Measurements from ENCODE around the gene MYL7. TPM values are rescaled to one million over a fixed set of nuclear protein-coding genes. Genes with fewer than 3 reads are reported as not detected.
A peak's percentile ranks its signal among the peaks of the same experiment; 100 is the strongest.

MYL7 gene
- total RNA-seq, 2 experiments from 2014 or later: not detected

GRCh38 chr7:44104860-44105771 is 36.0 kb downstream of the MYL7 start:
- Mint-ChIP-seq H3K4me1 (peaks cover 12% of the 10 kb centered on the region), H3K27ac (peak overlapping the region; percentile 43), H3K36me3 (ENCODE audit: low read depth) (peaks cover 3% of the 10 kb centered on the region), H3K27me3 (peaks cover 4% of the 10 kb centered on the region), H3K9me3 (ENCODE audit: low read depth) (no peaks in the 10 kb centered on the region), H3K4me3 (peak overlapping the region; percentile 76)
- CTCF ChIA-PET: interaction anchor here (0.6 kb wide), 2 partner anchors 89 to 379 kb away, joined by 3 read pairs; no protein-coding TSS in a partner anchor
- POLR2A ChIA-PET: no interaction called here
- peak; percentile 36 for DNase-seq
- peak; percentile 39 for ATAC-seq
- intact Hi-C loops (cut with DNase I, micrococcal nuclease): loop anchor here in 1 of 2 experiments (1.0 to 2.0 kb wide), 2 partner anchors 18 to 22 kb away; partner anchors contain the start of genes POLD2 and POLM

GRCh38 chr7:44103923-44104859 is 36.9 kb downstream of the MYL7 start, which contains the start of gene AEBP1:
AEBP1 (plus strand) TSS chr7:44104345; CDS start chr7:44104666, 321 bp downstream.
- peaks cover 3% of the 10 kb centered on the region for H3K36me3 Mint-ChIP-seq (ENCODE audit: low read depth)
- peaks cover 4% of the 10 kb centered on the region for H3K27me3 Mint-ChIP-seq
- peak within 1 kb of the TSS; percentile 43 for H3K27ac Mint-ChIP-seq
- DNase-seq: peak; percentile 59
- H3K4me3 Mint-ChIP-seq: peak within 1 kb of the TSS; percentile 76
- H3K4me1 Mint-ChIP-seq: peaks cover 12% of the 10 kb centered on the region
- intact Hi-C loops (cut with DNase I, micrococcal nuclease): loop anchor here in 1 of 2 experiments (1.0 to 2.0 kb wide), 2 partner anchors 19 to 21 kb away; partner anchors contain the start of genes POLD2 and POLM
- peak; percentile 68 for ATAC-seq
- ChIA-PET CTCF (no interaction called here), POLR2A (no interaction called here)
- no peaks in the 10 kb centered on the region for H3K9me3 Mint-ChIP-seq (ENCODE audit: low read depth)

GRCh38 chr7:44103566-44103922 is 37.6 kb downstream of the MYL7 start:
- Mint-ChIP-seq H3K27ac (no peak overlapping the region), H3K36me3 (ENCODE audit: low read depth) (peaks cover 3% of the 10 kb centered on the region), H3K4me3 (peak overlapping the region; percentile 58), H3K4me1 (peaks cover 12% of the 10 kb centered on the region), H3K9me3 (ENCODE audit: low read depth) (no peaks in the 10 kb centered on the region), H3K27me3 (peaks cover 4% of the 10 kb centered on the region)
- intact Hi-C loops (cut with DNase I, micrococcal nuclease): no loop called here
- POLR2A ChIA-PET: no interaction called here
- DNase-seq: no peak
- ATAC-seq: no peak
- CTCF ChIA-PET: interaction anchor here (1.3 kb wide), 1 partner anchor 22 kb away, joined by 3 read pairs; no protein-coding TSS in a partner anchor

- H3K27ac Mint-ChIP-seq: no peak overlapping the region
Measured at GRCh38 chr7:44102846-44103565, 38.1 kb downstream of the MYL7 start.

GRCh38 chr7:44101966-44102845 is 38.9 kb downstream of the MYL7 start:
- POLR2A ChIA-PET: no interaction called here
- peaks cover 3% of the 10 kb centered on the region for H3K36me3 Mint-ChIP-seq (ENCODE audit: low read depth)
- DNase-seq (no peak), ATAC-seq (no peak)
- CTCF ChIA-PET: interaction anchor here (1.3 kb wide), 1 partner anchor 24 kb away, joined by 3 read pairs; no protein-coding TSS in a partner anchor
- intact Hi-C loops (cut with DNase I, micrococcal nuclease): no loop called here
- no peak overlapping the region for H3K27ac Mint-ChIP-seq
- H3K9me3 Mint-ChIP-seq (ENCODE audit: low read depth): no peaks in the 10 kb centered on the region
- peaks cover 18% of the 10 kb centered on the region for H3K4me1 Mint-ChIP-seq
- peaks cover 4% of the 10 kb centered on the region for H3K27me3 Mint-ChIP-seq
- no peak overlapping the region for H3K4me3 Mint-ChIP-seq

More at GRCh38 chr7:44102846-44103565, 38.1 kb downstream of the MYL7 start:
- no peak for ATAC-seq
- intact Hi-C loops (cut with DNase I, micrococcal nuclease): no loop called here
- no peak for DNase-seq
- CTCF ChIA-PET: interaction anchor here (1.3 kb wide), 1 partner anchor 23 kb away, joined by 3 read pairs; no protein-coding TSS in a partner anchor
- POLR2A ChIA-PET: no interaction called here
- peak overlapping the region; percentile 58 for H3K4me3 Mint-ChIP-seq
- H3K4me1 Mint-ChIP-seq: peaks cover 12% of the 10 kb centered on the region
- peaks cover 4% of the 10 kb centered on the region for H3K27me3 Mint-ChIP-seq
- H3K36me3 Mint-ChIP-seq (ENCODE audit: low read depth): peaks cover 3% of the 10 kb centered on the region
- no peaks in the 10 kb centered on the region for H3K9me3 Mint-ChIP-seq (ENCODE audit: low read depth)

GRCh38 chr7:44101303-44101965 is 39.7 kb downstream of the MYL7 start:
- peaks cover 3% of the 10 kb centered on the region for H3K36me3 Mint-ChIP-seq (ENCODE audit: low read depth)
- ChIA-PET CTCF (no interaction called here), POLR2A (no interaction called here)

GRCh38 chr7:44100458-44101302 is 40.5 kb downstream of the MYL7 start:
- Mint-ChIP-seq H3K27me3 (peaks cover 4% of the 10 kb centered on the region), H3K4me3 (no peak overlapping the region), H3K36me3 (ENCODE audit: low read depth) (no peaks in the 10 kb centered on the region), H3K9me3 (ENCODE audit: low read depth) (no peaks in the 10 kb centered on the region), H3K27ac (no peak overlapping the region), H3K4me1 (peaks cover 21% of the 10 kb centered on the region)
- POLR2A ChIA-PET: no interaction called here
- DNase-seq: no peak
- intact Hi-C loops (cut with DNase I, micrococcal nuclease): no loop called here
- ATAC-seq: no peak
- CTCF ChIA-PET: no interaction called here

More at GRCh38 chr7:44101303-44101965, 39.7 kb downstream of the MYL7 start:
- intact Hi-C loops (cut with DNase I, micrococcal nuclease): no loop called here
- DNase-seq: no peak
- H3K4me1 Mint-ChIP-seq: peaks cover 25% of the 10 kb centered on the region
- H3K27ac Mint-ChIP-seq: no peak overlapping the region
- H3K4me3 Mint-ChIP-seq: no peak overlapping the region
- no peaks in the 10 kb centered on the region for H3K9me3 Mint-ChIP-seq (ENCODE audit: low read depth)
- ATAC-seq: no peak
- H3K27me3 Mint-ChIP-seq: peaks cover 4% of the 10 kb centered on the region

GRCh38 chr7:44099669-44100068 is 41.5 kb downstream of the MYL7 start:
- H3K36me3 Mint-ChIP-seq (ENCODE audit: low read depth): no peaks in the 10 kb centered on the region
- no peak overlapping the region for H3K4me3 Mint-ChIP-seq
- POLR2A ChIA-PET: no interaction called here
- ATAC-seq (no peak), DNase-seq (no peak)
- CTCF ChIA-PET: interaction anchor here (2.7 kb wide), 1 partner anchor 10 kb away, joined by 7 read pairs; no protein-coding TSS in a partner anchor
- H3K4me1 Mint-ChIP-seq: peaks cover 15% of the 10 kb centered on the region
- intact Hi-C loops (cut with DNase I, micrococcal nuclease): no loop called here
- no peaks in the 10 kb centered on the region for H3K9me3 Mint-ChIP-seq (ENCODE audit: low read depth)
- no peak overlapping the region for H3K27ac Mint-ChIP-seq
- peaks cover 4% of the 10 kb centered on the region for H3K27me3 Mint-ChIP-seq
